Smooth muscle cell (in vitro differentiated cells): ENCODE results near the gene RASAL2. TPM values are rescaled to one million over a fixed set of nuclear protein-coding genes. Genes with fewer than 3 reads are reported as not detected.

Source experiments
- DNase-seq: peaks from one replicate; lab custom pipeline; 2025; ENCODE audit not compliant: unreplicated experiment; lab: John Stamatoyannopoulos, UW
- H2AFZ ChIP-seq: fragments of 200-600 bp; sonication (generic); 2 replicates; pipeline ENCODE4 v1.6.0; 2016; ENCODE audit warnings: antibody characterized with exemption, low read depth, mild to moderate bottlenecking
- H3F3A ChIP-seq: fragments of 200-600 bp; sonication (generic); 2 replicates; pipeline ENCODE4 v1.6.0; 2017; ENCODE audit warnings: antibody characterized with exemption, low read depth
- H3K27ac ChIP-seq: fragments of 200-600 bp; sonication (generic); 2 replicates; pipeline ENCODE4 v1.5.1; 2016; ENCODE audit warnings: low read depth, mild to moderate bottlenecking
- H3K27me3 ChIP-seq: fragments of 200-600 bp; sonication (generic); 2 replicates; pipeline ENCODE4 v1.6.1; 2016; ENCODE audit warnings: low read depth, mild to moderate bottlenecking
- H3K36me3 ChIP-seq: fragments of 200-600 bp; sonication (generic); 2 replicates; pipeline ENCODE4 v1.5.1; 2016; ENCODE audit warnings: low read depth
- H3K4me1 ChIP-seq: fragments of 200-600 bp; sonication (generic); 2 replicates; pipeline ENCODE4 v1.5.1; 2016; ENCODE audit warnings: low read depth
- H3K4me2 ChIP-seq: fragments of 200-600 bp; sonication (generic); 2 replicates; pipeline ENCODE4 v1.6.0; 2016; ENCODE audit warnings: mild to moderate bottlenecking
- H3K4me3 ChIP-seq: fragments of 200-600 bp; sonication (generic); 2 replicates; pipeline ENCODE4 v1.5.1; 2016; ENCODE audit warnings: mild to moderate bottlenecking
- H3K79me2 ChIP-seq: fragments of 200-600 bp; sonication (generic); 2 replicates; pipeline ENCODE4 v1.6.0; 2016; ENCODE audit warnings: low read depth, mild to moderate bottlenecking
- H3K9ac ChIP-seq: fragments of 200-600 bp; sonication (generic); 2 replicates; pipeline ENCODE4 v1.6.0; 2016; ENCODE audit warnings: low read depth
- H3K9me3 ChIP-seq: fragments of 200-600 bp; sonication (generic); replicated peaks from 2 replicates; pipeline ENCODE4 v1.5.1; 2016; ENCODE audit warnings: low read depth
- H4K20me1 ChIP-seq: fragments of 200-600 bp; sonication (generic); 2 replicates; pipeline ENCODE4 v1.6.0; 2016; ENCODE audit warnings: low read depth
- WGBS: methylation state at CpG from one replicate; pipeline ENCODE4 v1.1.7; 2016; ENCODE audit warnings: low lambda C conversion rate; 5-methylcytosine and 5-hydroxymethylcytosine counted together
- polyA plus RNA-seq: library from polyadenylated mRNA; unstranded; fragments of >200 nt; fragmentation: Nextera tagmentation; extraction: Ambion mirVana; gene quantifications from 2 replicates; pipeline ENCODE4 v1.2.1, GENCODE V29; 2016
- total RNA-seq: library from RNA; depleted of rRNA; stranded (reverse); fragments of >200 nt; gene quantifications from 2 replicates; pipeline ENCODE4 v1.2.3, GENCODE V29; 2014
- TF ChIP-seq, protein P1 (sequence below): fragments of 200-600 bp; sonication (generic); IDR thresholded peaks from 2 replicates; pipeline ENCODE4 v1.5.1; 2017; ENCODE audit warnings: borderline replicate concordance, mild to moderate bottlenecking, antibody characterized with exemption; ENCODE audit not compliant: insufficient read depth, poor library complexity, severe bottlenecking

RASAL2 gene
- total and polyA plus RNA-seq, 2 experiments from 2014 or later = 4.3 to 17.6 TPM

DNA sequence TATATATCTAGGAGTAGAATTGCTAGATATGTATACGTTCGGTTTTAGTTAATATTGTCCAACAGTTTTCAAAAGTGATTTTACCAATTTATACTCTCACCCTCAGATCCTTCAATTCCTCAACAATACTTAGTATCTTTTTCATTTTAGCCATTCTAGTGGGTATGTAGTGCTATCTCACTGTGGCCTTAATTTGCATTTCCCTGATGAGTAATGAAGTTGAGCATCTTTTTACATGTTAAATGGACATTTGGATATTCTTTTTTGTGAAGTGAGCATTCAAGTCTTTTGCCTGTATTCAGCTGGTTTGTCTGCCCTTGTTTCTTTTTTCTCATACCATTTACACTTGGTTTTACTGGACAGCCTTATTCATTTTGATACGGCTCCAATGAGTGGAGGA is 172.2 kb downstream of the RASAL2 start:
- Histone ChIP-seq H3K4me3 (no peak overlapping the region), H3K9me3 (no peaks in the 10 kb centered on the region), H4K20me1 (no peaks in the 10 kb centered on the region), H3K9ac (no peak overlapping the region), H3K4me2 (peak overlapping the region; percentile 37), H3K36me3 (no peaks in the 10 kb centered on the region), H3K27me3 (no peaks in the 10 kb centered on the region), H3K27ac (peak overlapping the region; percentile 41), H3K79me2 (peaks cover 10% of the 10 kb centered on the region), H2AFZ (no peak overlapping the region), H3K4me1 (peaks cover 38% of the 10 kb centered on the region), H3F3A (peaks cover 8% of the 10 kb centered on the region)
- DNase-seq = no peak
- 89% methylated on average over 3 of the region's 3 CpGs for WGBS
- TF ChIP-seq, protein P1, sequence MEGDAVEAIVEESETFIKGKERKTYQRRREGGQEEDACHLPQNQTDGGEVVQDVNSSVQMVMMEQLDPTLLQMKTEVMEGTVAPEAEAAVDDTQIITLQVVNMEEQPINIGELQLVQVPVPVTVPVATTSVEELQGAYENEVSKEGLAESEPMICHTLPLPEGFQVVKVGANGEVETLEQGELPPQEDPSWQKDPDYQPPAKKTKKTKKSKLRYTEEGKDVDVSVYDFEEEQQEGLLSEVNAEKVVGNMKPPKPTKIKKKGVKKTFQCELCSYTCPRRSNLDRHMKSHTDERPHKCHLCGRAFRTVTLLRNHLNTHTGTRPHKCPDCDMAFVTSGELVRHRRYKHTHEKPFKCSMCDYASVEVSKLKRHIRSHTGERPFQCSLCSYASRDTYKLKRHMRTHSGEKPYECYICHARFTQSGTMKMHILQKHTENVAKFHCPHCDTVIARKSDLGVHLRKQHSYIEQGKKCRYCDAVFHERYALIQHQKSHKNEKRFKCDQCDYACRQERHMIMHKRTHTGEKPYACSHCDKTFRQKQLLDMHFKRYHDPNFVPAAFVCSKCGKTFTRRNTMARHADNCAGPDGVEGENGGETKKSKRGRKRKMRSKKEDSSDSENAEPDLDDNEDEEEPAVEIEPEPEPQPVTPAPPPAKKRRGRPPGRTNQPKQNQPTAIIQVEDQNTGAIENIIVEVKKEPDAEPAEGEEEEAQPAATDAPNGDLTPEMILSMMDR = no peak

DNA sequence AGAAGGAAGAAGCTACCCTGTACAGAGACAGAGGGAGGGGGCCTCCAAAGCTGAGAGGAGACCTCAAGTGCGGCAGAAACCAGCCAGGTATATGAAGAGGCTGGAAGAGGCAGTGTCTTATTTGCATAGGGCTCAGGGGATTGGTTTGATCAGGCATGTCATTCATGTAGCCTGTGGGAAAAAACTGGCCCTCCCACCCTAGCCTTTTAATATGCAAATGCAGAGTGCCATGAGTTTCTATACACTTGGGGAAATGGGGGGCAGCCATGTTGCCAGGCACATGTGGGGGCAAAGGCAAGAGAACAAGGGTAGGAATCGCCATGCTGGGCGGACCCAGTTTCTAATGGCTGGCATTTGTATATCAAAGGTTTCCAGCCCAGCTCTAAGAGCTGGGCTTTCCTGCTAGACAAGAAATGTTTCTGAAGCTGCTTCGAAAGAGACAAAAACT is 172.7 kb downstream of the RASAL2 start:
- Histone ChIP-seq H3K27me3 (no peaks in the 10 kb centered on the region), H3K27ac (peak overlapping the region; percentile 41), H3K4me2 (peak overlapping the region; percentile 37), H4K20me1 (no peaks in the 10 kb centered on the region), H3F3A (peaks cover 8% of the 10 kb centered on the region), H3K9ac (no peak overlapping the region), H3K9me3 (no peaks in the 10 kb centered on the region), H3K4me3 (no peak overlapping the region), H2AFZ (no peak overlapping the region), H3K79me2 (peaks cover 6% of the 10 kb centered on the region), H3K36me3 (no peaks in the 10 kb centered on the region), H3K4me1 (peaks cover 43% of the 10 kb centered on the region)
- no peak for DNase-seq
- TF ChIP-seq, protein P1 = no peak
- 49% methylated on average over 4 of the region's 4 CpGs for WGBS

DNA sequence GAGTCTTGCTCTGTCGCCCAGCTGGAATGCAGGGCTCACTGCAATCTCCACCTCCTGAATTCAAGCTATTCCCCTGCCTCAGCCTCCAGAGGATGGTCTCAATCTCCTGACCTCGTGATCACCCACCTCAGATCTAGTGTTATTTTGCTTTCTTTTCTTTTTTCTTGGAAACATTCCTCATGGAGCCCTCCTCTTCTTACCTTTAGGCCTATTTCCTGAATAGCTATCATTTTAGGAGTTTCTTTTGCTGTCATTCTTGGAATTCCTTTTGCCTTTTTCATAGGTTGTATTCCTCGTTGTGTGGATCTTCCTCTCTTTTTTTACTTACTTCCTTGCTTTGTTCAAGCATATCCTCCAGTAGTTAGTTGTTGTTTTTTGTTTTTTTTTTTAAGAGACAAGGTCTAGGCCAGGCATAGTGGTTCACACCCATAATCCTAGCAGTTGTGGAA is 173.8 kb downstream of the RASAL2 start:
- Histone ChIP-seq H3K9ac (no peak overlapping the region), H3F3A (no peaks in the 10 kb centered on the region), H3K4me2 (peak overlapping the region; percentile 37), H3K27me3 (no peaks in the 10 kb centered on the region), H2AFZ (no peak overlapping the region), H3K4me1 (peaks cover 40% of the 10 kb centered on the region), H3K9me3 (no peaks in the 10 kb centered on the region), H3K27ac (peak overlapping the region; percentile 41), H3K79me2 (peaks cover 9% of the 10 kb centered on the region), H3K36me3 (no peaks in the 10 kb centered on the region), H4K20me1 (no peaks in the 10 kb centered on the region), H3K4me3 (no peak overlapping the region)
- TF ChIP-seq, protein P1 = no peak
- DNase-seq = no peak
- WGBS = 19% methylated on average over 3 of the region's 3 CpGs

- Histone ChIP-seq H3K9me3 (no peaks in the 10 kb centered on the region), H3K27ac (peak overlapping the region; percentile 61), H3K36me3 (no peaks in the 10 kb centered on the region), H2AFZ (no peak overlapping the region), H3K79me2 (peaks cover 10% of the 10 kb centered on the region), H3K27me3 (no peaks in the 10 kb centered on the region), H3K9ac (no peak overlapping the region), H3K4me2 (peak overlapping the region; percentile 2), H4K20me1 (no peaks in the 10 kb centered on the region), H3K4me3 (no peak overlapping the region), H3F3A (peaks cover 24% of the 10 kb centered on the region), H3K4me1 (peaks cover 42% of the 10 kb centered on the region)
- TF ChIP-seq, protein P1 = no peak
- DNase-seq = no peak
- 92% methylated on average over 1 of the region's 1 CpG for WGBS
Measured at GRCh38 chr1:178271471-178271870, 177.6 kb downstream of the RASAL2 start.
